Measurements from ENCODE around the gene FUCA1.

DNA sequence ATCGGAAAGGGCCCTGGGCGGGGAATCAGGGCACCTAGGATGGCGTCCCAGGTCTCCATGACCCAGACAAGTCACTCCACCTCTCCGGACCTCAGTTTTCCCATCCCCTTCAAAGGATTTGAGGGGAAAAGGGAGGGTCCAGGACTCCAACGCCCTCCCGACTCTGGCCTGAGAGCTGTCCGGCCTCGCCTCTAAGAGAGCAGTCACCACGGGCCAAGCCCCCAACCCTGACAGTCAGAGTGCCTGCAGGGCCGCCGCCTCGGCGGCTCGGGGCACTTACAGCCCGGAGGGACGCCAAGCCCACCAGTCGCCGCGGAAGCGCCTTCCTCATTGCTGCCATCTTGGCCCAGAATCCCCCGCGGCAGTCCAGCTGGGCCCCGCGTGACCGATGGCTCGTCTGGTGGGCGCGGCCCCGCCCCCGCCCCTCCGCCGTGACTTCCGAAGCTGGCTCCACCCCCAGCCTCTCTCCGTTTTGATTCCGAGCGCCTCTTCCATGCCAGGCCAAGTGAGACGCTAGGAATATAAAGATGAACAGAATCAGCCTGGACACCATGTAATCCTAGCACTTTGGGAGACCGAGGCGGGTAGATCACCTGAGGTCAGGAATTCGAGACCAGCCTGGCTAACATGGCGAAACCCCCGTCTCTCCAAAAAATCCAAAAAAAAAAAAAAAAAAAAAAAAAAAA, 42.9 kb downstream of the FUCA1 start, which contains the start of gene HMGCL:
- TF ChIP-seq, protein P1, sequence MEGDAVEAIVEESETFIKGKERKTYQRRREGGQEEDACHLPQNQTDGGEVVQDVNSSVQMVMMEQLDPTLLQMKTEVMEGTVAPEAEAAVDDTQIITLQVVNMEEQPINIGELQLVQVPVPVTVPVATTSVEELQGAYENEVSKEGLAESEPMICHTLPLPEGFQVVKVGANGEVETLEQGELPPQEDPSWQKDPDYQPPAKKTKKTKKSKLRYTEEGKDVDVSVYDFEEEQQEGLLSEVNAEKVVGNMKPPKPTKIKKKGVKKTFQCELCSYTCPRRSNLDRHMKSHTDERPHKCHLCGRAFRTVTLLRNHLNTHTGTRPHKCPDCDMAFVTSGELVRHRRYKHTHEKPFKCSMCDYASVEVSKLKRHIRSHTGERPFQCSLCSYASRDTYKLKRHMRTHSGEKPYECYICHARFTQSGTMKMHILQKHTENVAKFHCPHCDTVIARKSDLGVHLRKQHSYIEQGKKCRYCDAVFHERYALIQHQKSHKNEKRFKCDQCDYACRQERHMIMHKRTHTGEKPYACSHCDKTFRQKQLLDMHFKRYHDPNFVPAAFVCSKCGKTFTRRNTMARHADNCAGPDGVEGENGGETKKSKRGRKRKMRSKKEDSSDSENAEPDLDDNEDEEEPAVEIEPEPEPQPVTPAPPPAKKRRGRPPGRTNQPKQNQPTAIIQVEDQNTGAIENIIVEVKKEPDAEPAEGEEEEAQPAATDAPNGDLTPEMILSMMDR (IDR thresholded peaks at IDR 0.05; ENCODE audit: low read length), result no peak
- no peak for TF ChIP-seq EZH2 (IDR thresholded peaks at IDR 0.05; ENCODE audit: borderline replicate concordance, low read length)

All from OCI-LY1 (cell line).